NCI-H1930 (cell line): ENCODE measurements around the gene KRTAP4-2.
"Not testable (repeated sequence)": the region's sequence is repeated elsewhere in the genome, so short reads cannot be mapped to it uniquely, and the experiment has no call there.

Experiments
- DNase-seq, 2 experiments: peaks; one replicate each; lab custom pipeline; 2025; lab: John Stamatoyannopoulos, UW

The KRTAP4-2 gene

GRCh38 chr17:41163828-41164227 is 14.2 kb downstream of the KRTAP4-2 start:
- no peak for DNase-seq

DNA sequence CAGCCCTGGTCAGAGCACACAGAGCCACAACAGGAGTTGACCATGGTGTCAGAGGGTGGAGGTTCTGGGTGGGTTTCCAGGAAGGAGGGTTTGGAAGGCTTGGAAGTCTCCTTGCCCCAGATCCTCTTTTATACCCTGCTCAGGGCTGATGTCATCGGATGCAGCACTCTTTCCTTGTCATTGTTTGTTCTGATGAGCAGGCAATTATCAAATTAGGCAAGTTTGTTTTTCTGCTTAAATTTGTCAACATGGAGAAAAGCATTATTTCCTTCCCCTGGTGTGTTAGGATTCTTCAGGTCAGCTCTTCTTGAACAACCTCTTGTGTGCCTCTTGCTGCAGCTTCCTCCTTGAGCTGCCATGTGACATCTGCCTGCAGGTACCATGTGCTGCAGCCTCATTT is 17.4 kb downstream of the KRTAP4-2 start, which contains the start of gene KRTAP4-4:
Gene KRTAP4-4 (minus strand): TSS at position 101 of the 400 bp plus-strand sequence. CDS start 57 bp downstream, at position 44.
- no peak for DNase-seq

DNA sequence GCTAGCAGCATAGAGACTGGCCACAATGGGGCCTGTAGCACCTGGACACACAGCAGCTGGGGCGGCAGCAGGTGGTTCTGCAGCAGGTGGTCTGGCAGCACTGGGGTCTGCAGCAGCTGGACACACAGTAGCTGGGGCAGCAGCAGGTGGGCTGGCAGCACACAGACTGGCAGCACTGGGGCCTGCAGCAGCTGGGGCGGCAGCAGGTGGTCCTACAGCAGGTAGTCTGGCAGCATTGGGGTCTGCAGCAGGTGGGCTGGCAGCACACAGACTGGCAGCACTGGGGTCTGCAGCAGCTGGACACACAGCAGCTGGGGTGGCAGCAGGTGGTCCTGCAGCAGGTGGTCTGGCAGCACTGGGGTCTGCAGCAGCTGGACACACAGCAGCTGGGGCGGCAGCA is 17.8 kb downstream of the KRTAP4-2 start:
- DNase-seq, result not testable (repeated sequence)

- no peak for DNase-seq
Measured at GRCh38 chr17:41153856-41154255, 24.2 kb downstream of the KRTAP4-2 start.

DNA sequence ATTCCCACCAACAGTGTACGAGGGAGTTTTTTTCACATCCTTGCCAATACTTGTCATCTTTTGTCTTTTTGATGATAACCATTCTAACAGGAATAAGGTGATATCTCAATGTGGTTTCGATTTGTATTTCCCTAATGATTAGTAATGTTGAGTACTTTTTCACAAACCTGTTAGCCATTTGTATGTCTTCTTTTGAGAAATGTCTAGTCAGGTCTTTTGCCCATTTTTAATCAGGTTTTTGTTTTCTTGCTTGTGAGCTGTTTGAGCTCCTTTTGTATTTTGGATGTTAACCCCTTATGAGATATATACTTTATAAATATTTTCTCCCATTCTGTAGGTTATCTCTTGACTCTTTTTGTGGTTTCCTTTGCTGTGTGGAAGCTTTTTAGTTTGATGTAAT is 26.5 kb downstream of the KRTAP4-2 start:
- no peak for DNase-seq

DNA sequence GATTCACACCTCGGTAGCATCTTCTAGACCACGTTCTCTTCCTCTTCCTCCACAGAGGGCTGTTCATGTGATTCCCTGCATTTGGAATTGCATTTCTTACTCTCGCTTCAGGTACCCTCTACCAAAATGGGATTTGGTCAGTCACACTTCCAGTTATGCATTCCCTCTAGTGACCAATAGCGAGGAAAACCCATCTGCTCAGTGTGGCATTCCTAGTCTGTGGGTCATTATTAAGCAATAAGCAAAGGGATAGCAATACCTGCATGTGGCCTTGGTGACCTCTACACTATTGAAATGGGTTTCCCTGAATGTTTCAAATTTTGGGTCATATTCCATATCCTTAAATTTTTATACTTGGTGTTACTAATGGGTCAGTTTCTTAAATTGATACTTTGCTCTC is 28.0 kb downstream of the KRTAP4-2 start:
- no peak for DNase-seq

DNA sequence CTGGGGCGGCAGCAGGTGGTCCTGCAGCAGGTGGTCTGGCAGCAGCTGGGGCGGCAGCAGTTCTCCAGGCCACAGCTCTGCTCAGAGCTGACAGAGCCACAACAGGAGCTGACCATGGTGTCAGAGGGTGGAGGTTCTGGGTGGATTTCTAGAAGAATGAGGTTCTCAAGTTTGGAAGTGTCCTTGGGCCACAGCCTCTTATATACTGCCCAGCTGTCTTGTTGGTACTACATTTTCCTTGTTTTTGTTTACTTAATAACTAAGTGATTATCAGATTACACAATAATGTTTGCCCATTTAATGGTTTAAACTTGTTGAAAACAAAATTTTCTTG is 28.4 kb downstream of the KRTAP4-2 start, which contains the start of gene KRTAP4-5:
Gene KRTAP4-5 (minus strand): TSS at position 174 of the 334 bp plus-strand sequence. CDS start 58 bp downstream, at position 116.
- no peak for DNase-seq

- not testable (repeated sequence) for DNase-seq
Measured at GRCh38 chr17:41148971-41149651, 28.9 kb downstream of the KRTAP4-2 start.

DNA sequence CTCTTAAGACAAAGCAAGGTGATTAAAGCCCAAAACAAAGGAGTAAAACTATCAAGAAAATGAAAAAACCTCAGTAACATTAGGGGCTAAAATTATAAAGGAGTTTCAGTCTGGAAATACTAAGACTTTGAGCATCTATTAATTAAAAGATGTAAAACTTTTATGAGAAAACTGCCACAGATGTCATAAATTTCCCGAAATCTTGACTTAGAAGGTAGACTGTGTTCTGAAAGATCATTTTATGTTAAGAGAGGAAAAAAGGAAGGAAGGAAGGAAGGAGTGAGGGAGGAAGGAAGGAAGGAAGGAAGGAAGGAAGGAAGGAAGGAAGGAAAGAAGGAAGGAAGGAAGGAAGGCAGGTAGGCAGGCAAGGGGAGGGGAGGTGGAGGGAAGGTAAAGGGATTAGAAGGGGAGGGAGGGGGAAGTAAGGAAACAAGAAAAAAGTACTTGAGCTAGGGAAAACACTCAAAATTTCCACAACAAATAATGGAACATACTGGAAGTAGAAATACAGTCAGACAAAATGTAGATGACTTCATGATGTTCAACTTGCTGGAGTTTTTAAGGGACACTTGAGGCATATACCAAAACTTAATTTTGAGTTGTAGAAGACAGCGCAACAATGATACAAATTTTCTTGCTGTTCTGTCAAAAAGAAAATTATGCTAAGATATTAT is 30.4 kb downstream of the KRTAP4-2 start:
- no peak for DNase-seq

GRCh38 chr17:41145261-41145660 is 32.8 kb downstream of the KRTAP4-2 start:
- no peak for DNase-seq

DNA sequence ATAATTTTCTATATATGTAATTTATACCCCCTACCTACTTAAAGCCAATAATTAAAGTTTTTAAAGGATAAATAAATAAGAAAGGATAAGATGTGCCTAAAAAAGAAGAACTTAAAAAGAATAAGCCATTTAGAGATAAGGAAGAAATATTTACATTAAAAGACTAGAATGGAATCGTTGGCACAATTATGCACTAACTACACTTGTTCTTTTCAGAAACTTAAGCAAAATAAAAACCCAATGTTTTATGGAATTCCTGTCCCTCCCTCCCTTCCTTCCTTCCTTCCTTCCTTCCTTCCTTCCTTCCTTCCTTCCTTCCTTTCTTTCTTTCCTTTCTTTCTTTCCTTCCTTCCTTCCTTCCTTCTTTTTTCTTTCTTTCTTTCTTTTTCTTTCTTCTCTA is 33.2 kb downstream of the KRTAP4-2 start:
- no peak for DNase-seq

DNA sequence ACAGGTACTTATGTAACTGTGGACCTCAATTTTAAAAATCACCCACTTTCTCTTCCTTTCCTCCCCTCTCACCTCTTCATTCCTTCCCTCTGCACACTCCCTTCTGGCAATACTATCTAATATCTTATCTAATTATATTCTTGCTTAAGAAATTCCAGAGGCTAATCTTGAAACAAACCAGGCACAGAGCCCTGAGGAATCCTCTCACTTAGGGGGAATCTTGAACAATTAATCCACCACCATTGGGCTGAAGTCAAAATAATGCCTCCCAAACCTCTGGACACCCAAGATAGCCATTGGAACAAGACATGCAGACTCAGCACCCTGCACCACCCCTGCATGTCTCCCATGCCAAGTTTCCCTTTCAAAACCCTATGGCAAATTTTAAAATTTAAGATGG is 36.7 kb downstream of the KRTAP4-2 start:
- DNase-seq, result no peak

GRCh38 chr17:41140360-41141131 is 37.5 kb downstream of the KRTAP4-2 start, which contains the start of gene KRTAP4-6:
TSS of gene KRTAP4-6 (minus strand) at chr17:41140544. CDS start at chr17:41140487, 57 bp downstream.
- DNase-seq, result no peak

- not testable (repeated sequence) for DNase-seq
Measured at GRCh38 chr17:41139865-41140264, 38.2 kb downstream of the KRTAP4-2 start.

- DNase-seq, result no peak
Measured at GRCh38 chr17:41133880-41134735, 43.9 kb downstream of the KRTAP4-2 start.

DNA sequence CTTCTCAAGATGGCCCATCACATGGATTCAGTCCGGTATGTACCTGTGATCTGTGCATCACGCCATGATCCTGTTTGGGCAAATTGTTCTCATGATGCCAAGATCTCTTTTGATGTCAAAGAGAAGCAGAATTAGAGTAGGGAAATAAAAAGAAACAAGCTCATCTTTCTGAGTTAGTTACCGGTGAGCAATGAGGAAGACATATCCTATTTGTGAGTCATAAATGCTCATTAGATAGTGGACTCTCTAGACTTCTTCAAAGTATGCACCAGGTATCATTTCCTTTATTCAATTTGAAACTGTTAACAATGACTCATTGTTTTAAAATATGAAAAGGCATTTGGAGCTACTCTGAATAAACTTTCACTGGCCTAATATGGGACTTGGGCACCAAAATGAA is 46.0 kb downstream of the KRTAP4-2 start:
- no peak for DNase-seq
